Measurements from ENCODE around the gene STAU1. TPM values are rescaled to one million over a fixed set of nuclear protein-coding genes. Genes with fewer than 3 reads are reported as not detected.

Gene STAU1
- total and polyA plus RNA-seq, 2 of the 13 experiments (the other 11 are each of a cell fraction or from before 2014, with no cell fraction given), result 119 to 133 TPM

GRCh38 chr20:49185071-49185761 lies 2.9 kb downstream of the STAU1 start (continued):
- no peak for TF ChIP-seq USF2 (IDR thresholded peaks at IDR 0.05; ENCODE audit: low read depth, low read length)
- no peak for TF ChIP-seq USF2 (CRISPR knock-in tag; IDR thresholded peaks at IDR 0.05; ENCODE audit: borderline replicate concordance)
- TF ChIP-seq SAP130 (CRISPR knock-in tag; IDR thresholded peaks at IDR 0.05; ENCODE audit: low read depth), result peak; percentile 93
- no peak for TF ChIP-seq NBN (conservative IDR thresholded peaks at IDR 0.05)
- no peak for TF ChIP-seq TIGD3 (CRISPR knock-in tag; IDR thresholded peaks at IDR 0.05; ENCODE audit: borderline replicate concordance)
- no peak for TF ChIP-seq ZFYVE20 (CRISPR knock-in tag; IDR thresholded peaks at IDR 0.05; ENCODE audit: borderline replicate concordance, low read depth)
- TF ChIP-seq TGIF2 (CRISPR knock-in tag; IDR thresholded peaks at IDR 0.05), result peak; percentile 71
- no peak for TF ChIP-seq NR1H2 (CRISPR knock-in tag; IDR thresholded peaks at IDR 0.05; ENCODE audit: borderline replicate concordance, low read depth)
- TF ChIP-seq, protein P1, sequence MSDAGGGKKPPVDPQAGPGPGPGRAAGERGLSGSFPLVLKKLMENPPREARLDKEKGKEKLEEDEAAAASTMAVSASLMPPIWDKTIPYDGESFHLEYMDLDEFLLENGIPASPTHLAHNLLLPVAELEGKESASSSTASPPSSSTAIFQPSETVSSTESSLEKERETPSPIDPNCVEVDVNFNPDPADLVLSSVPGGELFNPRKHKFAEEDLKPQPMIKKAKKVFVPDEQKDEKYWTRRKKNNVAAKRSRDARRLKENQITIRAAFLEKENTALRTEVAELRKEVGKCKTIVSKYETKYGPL (CRISPR knock-in tag; IDR thresholded peaks at IDR 0.05), result no peak
- peak; percentile 64; the same call in 1 of the 2 replicates for TF ChIP-seq KDM5A (IDR thresholded peaks at IDR 0.05; ENCODE audit: borderline replicate concordance, low read length)
- no peak for TF ChIP-seq DMTF1 (CRISPR knock-in tag; IDR thresholded peaks at IDR 0.05)
- TF ChIP-seq MATR3 (CRISPR knock-in tag; IDR thresholded peaks at IDR 0.05), result no peak
- TF ChIP-seq, protein P2, sequence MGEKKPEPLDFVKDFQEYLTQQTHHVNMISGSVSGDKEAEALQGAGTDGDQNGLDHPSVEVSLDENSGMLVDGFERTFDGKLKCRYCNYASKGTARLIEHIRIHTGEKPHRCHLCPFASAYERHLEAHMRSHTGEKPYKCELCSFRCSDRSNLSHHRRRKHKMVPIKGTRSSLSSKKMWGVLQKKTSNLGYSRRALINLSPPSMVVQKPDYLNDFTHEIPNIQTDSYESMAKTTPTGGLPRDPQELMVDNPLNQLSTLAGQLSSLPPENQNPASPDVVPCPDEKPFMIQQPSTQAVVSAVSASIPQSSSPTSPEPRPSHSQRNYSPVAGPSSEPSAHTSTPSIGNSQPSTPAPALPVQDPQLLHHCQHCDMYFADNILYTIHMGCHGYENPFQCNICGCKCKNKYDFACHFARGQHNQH (CRISPR knock-in tag; IDR thresholded peaks at IDR 0.05), result no peak
- TF ChIP-seq RAD51 (IDR thresholded peaks at IDR 0.05; ENCODE audit: borderline replicate concordance), result no peak
- no peak for TF ChIP-seq ZNF280D (CRISPR knock-in tag; IDR thresholded peaks at IDR 0.05)
- peak; percentile 76 for TF ChIP-seq SSRP1 (CRISPR knock-in tag; IDR thresholded peaks at IDR 0.05)
- TF ChIP-seq ZBTB21 (CRISPR knock-in tag; IDR thresholded peaks at IDR 0.05), result no peak
